SIG-M5 (cell line): ENCODE results near the gene CDC42BPA.
"Not testable (repeated sequence)": the region's sequence is repeated elsewhere in the genome, so short reads cannot be mapped to it uniquely, and the experiment has no call there.

Experiments used
- DNase-seq: peaks from one replicate; lab custom pipeline; 2025; lab: John Stamatoyannopoulos, UW

CDC42BPA gene

DNA sequence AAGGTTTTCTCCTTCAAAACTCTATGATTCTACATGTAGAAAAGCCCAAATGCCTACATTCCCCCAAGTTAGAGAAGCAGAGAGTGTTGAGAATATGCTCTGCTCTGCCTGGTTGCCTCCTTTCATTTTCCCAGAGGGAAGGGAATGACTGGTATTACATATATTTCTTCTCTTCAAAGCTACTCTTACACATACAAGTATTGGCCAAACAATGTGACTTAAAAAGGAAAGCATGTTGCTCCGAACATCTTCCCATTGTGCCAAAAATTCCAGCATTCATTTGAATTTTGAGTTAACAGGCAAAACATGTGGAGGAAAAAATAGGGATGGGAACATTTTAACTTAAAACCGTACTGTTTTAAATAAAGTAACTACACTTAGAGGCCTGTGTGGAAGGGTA is 253.0 kb downstream of the CDC42BPA start:
- DNase-seq: no peak

DNA sequence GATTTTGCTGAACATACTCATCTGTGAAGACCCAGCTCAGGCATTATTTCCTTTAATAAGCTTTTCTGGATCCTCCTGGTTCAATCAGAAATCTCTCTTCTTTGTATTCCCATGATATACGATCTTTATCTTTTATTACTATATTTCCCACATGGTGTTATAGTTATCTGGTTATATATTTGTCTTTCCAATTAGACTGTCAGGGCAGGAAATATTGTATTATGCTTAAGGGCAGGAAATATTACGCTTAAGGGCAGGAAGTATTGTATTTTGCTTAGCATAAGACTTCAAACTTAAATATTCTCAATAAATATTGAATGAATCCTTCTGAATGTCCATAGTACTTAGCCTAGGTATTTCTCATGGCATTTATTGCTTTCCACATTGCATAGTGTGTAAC is 256.0 kb downstream of the CDC42BPA start:
- DNase-seq: no peak

- DNase-seq: no peak
Observed at GRCh38 chr1:227059076-227059475, 259.2 kb downstream of the CDC42BPA start.

DNA sequence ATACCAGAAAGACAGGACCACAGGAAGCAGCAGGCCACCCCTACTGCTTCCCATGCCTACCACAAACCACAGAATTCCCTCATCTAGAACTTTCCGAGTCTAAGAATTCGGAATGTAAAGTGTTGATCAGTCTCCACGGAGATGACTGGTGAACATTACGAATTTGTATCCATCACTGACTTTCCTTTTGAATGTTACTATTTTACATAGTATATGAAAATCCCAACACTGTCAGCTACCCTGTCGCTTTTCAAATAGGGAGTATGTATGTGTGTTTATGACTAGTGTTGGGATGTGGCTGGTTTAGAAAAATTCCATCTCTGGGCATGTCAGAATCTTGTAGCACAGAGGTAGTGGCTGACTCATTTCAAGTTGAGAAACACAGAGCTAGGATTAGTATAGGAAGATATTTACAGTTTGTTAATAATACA is 260.0 kb downstream of the CDC42BPA start:
- no peak for DNase-seq

- no peak for DNase-seq
Observed at GRCh38 chr1:227049253-227049652, 269.0 kb downstream of the CDC42BPA start.

GRCh38 chr1:227043755-227044154 is 274.5 kb downstream of the CDC42BPA start:
- peak; percentile 20 for DNase-seq

GRCh38 chr1:227042292-227042691 is 276.0 kb downstream of the CDC42BPA start:
- no peak for DNase-seq

- DNase-seq: no peak
Observed at GRCh38 chr1:227038401-227038800, 279.9 kb downstream of the CDC42BPA start.

GRCh38 chr1:227037121-227037520 is 281.2 kb downstream of the CDC42BPA start:
- DNase-seq: no peak

DNA sequence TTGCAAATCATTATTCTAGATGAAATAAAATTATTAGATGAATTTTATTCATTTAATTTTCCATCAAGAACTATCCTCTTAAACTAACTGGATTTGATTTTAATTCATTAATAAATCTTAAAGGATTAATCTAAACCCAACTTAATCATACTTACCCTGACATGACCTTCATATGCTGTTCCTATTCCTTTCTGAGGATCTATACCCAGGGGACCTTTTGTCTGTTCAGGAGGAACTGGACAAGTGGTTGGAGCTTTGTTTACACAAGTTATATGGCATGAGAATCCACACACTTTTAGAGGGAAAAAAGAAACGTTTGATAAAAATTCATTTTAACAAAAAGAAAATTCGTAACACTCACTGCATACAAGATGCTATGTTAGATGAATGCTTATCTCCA is 283.0 kb downstream of the CDC42BPA start:
- no peak for DNase-seq

- DNase-seq: no peak
Observed at GRCh38 chr1:227033880-227034279, 284.4 kb downstream of the CDC42BPA start.

GRCh38 chr1:227032396-227032795 is 285.9 kb downstream of the CDC42BPA start:
- no peak for DNase-seq

- no peak for DNase-seq
Observed at GRCh38 chr1:227016990-227017389, 301.3 kb downstream of the CDC42BPA start.

- DNase-seq: no peak
Observed at GRCh38 chr1:227010645-227011044, 307.6 kb downstream of the CDC42BPA start.

DNA sequence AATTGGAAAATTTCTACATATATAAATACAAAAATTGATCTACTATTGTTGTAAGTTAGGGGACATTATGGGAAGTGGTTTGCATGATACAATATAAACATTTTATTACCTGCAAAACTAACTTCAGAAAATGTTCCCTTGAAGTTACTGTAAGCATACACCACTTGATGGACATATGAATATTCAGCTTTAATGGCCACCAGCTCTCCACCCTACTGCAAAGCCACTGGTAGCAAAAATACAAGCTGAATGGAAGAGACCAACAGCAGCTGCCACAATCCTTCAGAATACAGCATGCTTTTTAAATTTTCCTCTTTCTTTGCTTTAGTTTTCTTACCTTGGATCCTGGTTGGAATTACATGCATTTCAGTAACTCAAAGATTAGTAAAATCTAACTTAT is 308.4 kb downstream of the CDC42BPA start:
- DNase-seq: no peak

- DNase-seq: no peak
Observed at GRCh38 chr1:227006226-227006796, 312.0 kb downstream of the CDC42BPA start.

DNA sequence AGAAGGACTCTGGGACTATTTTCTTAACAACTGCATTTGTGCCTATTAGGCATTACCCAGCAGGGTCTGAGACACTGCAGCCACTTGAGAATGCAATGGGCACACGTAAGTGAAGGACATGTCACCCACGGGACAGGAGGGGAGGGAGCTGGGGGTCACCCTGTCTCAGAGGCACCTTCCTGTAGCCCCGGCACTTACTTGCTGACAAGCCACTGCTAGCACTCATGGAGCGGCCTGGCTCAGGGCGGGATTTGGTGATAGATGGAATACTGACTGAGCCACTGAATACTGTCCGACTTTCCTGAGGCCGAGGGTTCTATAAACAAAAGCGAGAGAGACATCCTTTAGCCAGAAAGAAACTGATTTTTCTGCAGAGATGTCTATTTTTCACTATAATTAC is 313.5 kb downstream of the CDC42BPA start:
- no peak for DNase-seq

- no peak for DNase-seq
Observed at GRCh38 chr1:227003165-227003564, 315.1 kb downstream of the CDC42BPA start.

GRCh38 chr1:227002531-227003049 is 315.7 kb downstream of the CDC42BPA start:
- DNase-seq: no peak

- DNase-seq: not testable (repeated sequence)
Observed at GRCh38 chr1:226999579-226999978, 318.7 kb downstream of the CDC42BPA start.

- no peak for DNase-seq
Observed at GRCh38 chr1:226995365-226996332, 322.6 kb downstream of the CDC42BPA start.

DNA sequence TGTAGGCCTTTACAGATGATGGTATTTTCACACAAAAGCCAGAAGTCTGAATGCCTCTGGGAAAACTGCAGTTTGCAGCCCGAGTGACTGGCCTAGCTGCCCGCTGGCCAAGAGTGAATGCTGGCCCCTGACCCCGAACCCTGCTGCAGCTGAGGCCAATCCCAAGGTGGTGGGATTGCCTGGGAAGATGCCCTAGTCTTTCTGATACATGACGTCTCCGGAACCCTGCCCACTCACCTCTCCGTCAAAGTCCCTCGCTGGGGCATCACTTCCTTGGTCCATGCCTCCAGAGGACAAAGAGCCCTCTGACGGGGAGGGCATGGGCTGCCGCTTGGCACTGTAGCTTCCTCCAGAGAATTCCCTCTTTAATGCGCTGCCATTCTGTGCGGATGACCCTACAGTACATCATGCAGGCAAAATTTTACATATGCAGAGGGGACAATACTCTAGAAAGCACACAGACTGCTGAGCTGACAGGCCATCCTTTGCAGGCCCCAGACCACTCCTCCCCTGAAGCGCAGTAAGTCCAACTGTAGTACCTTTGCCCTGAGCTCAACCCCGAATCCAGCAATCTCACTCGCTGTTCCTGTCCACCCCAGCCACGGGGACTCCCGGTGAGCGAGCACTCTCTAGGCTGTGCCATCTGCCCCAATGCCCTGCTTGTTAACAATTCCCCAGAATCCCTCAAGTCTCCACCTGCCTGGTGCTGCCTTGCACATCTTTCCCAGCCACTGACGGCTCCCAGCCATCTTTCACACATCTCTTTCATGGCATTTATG is 323.5 kb downstream of the CDC42BPA start:
- no peak for DNase-seq
